Pancreas (tissue), 10 donors: ENCODE measurements around the gene BANP. TPM values are rescaled to one million over a fixed set of nuclear protein-coding genes. Genes with fewer than 3 reads are reported as not detected.

Experiments used
- ATAC-seq, 4 donors: fragments of 200-7000 bp; cut with Tn5 transposase; one replicate each; pipeline versions ENCODE4 v1.8.0 to v1.9.1; 2020; ENCODE audit warnings: mild to moderate bottlenecking in 4 of 4, moderate library complexity in 4 of 4
- DNase-seq, 6 donors: peaks; one replicate each; pipeline ENCODE4 v3.0.0-alpha.2; 2020
- FAIRE-seq: peaks from 2 replicates; lab custom pipeline; 2012; peaks lifted over from hg19 to GRCh38; lab: Jason Lieb, UNC
- H3K27ac ChIP-seq, 4 donors: fragments of 200-600 bp; sonication (generic); 1 replicate in 3 of 4; 2 replicates in 1 of 4; pipeline versions ENCODE4 v1.5.0 to v1.8.0; 2020
- H3K27me3 ChIP-seq, 4 donors: fragments of 200-600 bp; one replicate each; pipeline ENCODE4 v1.8.0; 2021
- H3K36me3 ChIP-seq, 3 donors: fragments of 200-600 bp; sonication (generic) in 1 of 3; one replicate each; pipeline versions ENCODE4 v1.5.0 to v1.8.0; 2020 to 2021
- H3K4me1 ChIP-seq, 3 donors: fragments of 200-600 bp; one replicate each; pipeline ENCODE4 v1.8.0; 2021
- H3K4me3 ChIP-seq, 4 donors: fragments of 200-600 bp; sonication (generic) in 2 of 4; one replicate each; pipeline versions ENCODE4 v1.5.0 to v1.8.0; 2020 to 2021
- H3K9me3 ChIP-seq, 4 donors: fragments of 200-600 bp; one replicate each; pipeline ENCODE4 v1.8.0; 2021
- CTCF ChIP-seq, 4 donors: fragments of 200-600 bp; sonication (generic) in 3 of 4; IDR thresholded peaks; one replicate each; pipeline versions ENCODE4 v1.5.0 to v1.8.0; 2021; ENCODE audit warnings: antibody characterized with exemption in 4 of 4
- WGBS, 2 donors: extraction: QIAGEN DNeasy Blood & Tissue Kit; methylation state at CpG; one replicate each; pipeline ENCODE4 v1.1.7; 2013; 5-methylcytosine and 5-hydroxymethylcytosine counted together
- intact Hi-C, 3 donors: fragments of 100-400 bp; cut with DNase I; formaldehyde crosslinking; loops; one replicate each; pipeline versions ENCODE4 v1.11.1 to v1.14.2; 2022
- polyA plus RNA-seq, 2 donors: library from polyadenylated mRNA; stranded (reverse); fragments of 200-250 nt; gene quantifications; one replicate each; pipeline ENCODE4 v1.2.3, GENCODE V29; 2013
- total RNA-seq, 6 donors: library from RNA; stranded (reverse); fragmentation: NEBNext Ultra II Directional in 4 of 6; extraction: Animal tissue kit (Norgen Biotek cat#: 25700) in 4 of 6; gene quantifications; one replicate each; pipeline versions ENCODE4 v1.2.1 to v1.2.4, GENCODE V29; 2021 to 2023
- donor health status: healthy with polysubstance abuse.
- donor health status: DM: no; HTN: no; CAD: no; lungs with moderate emphysema.
- donor health status: DM: no; HTN: no; CAD: no.
- donor health status: control.
- donor health status: control.
- donor health status: Bipolar disorder and iron deficiency.
- donor health status: DM: yes; HTN: yes; CAD: no.
- donor health status: DM: no; HTN: no; CAD: no.
- donor health status: DM: no; HTN: no; CAD: no.
- donor health status: DM: yes; HTN: yes; CAD: no.

Gene BANP
- total and polyA plus RNA-seq, 8 donors = 6.1 to 17.8 (median 13.4) TPM

DNA sequence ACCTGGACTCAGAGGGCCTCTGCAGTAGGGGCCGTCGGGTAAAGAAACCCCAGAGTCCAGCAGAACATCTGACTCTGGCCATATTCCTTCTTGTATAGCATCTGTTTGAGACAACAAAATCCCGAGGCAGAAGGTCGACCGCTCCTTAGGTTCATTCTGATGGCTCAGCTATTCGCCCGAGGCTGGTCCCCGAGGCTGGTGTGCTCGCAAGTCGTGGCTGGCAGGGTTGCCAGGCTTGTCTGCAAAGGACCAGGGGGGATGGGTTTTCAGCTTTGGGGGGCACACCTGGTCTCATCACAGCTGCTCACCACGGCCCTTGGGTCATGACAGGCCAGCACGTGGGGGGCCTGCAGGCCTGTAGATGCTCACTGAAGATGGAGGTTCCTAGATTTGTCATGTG is 119.1 kb downstream of the BANP start:
- ATAC-seq = no peak
- Histone ChIP-seq H3K27me3 (no peaks in the 10 kb centered on the region), H3K4me1 (no peaks in the 10 kb centered on the region), H3K36me3 (peaks cover 0 to 13% (median 0%) of the 10 kb centered on the region in 3 donors), H3K27ac (no peak overlapping the region), H3K9me3 (no peaks in the 10 kb centered on the region), H3K4me3 (no peak overlapping the region)
- FAIRE-seq = no peak
- DNase-seq = peak in 1 of 6 donors; percentile 21
- TF ChIP-seq CTCF (IDR thresholded peaks at IDR 0.05) = no peak
- WGBS, 2 donors = 89 to 91% methylated on average over 12 of the region's 12 CpGs
- intact Hi-C loops = no loop called here

- FAIRE-seq = no peak
- Histone ChIP-seq H3K4me3 (no peak overlapping the region), H3K4me1 (no peaks in the 10 kb centered on the region), H3K9me3 (no peaks in the 10 kb centered on the region), H3K36me3 (peaks cover 0 to 13% (median 0%) of the 10 kb centered on the region in 3 donors), H3K27ac (no peak overlapping the region), H3K27me3 (no peaks in the 10 kb centered on the region)
- intact Hi-C loops = no loop called here
- peak in 1 of 6 donors; percentile 43 for DNase-seq
- TF ChIP-seq CTCF (IDR thresholded peaks at IDR 0.05) = no peak
- ATAC-seq = no peak
- 94 to 95% methylated on average over 22 to 23 of the region's 23 CpGs for WGBS, 2 donors
These were observed 119.9 kb downstream of the BANP start for GRCh38 chr16:88070989-88071625.

- Histone ChIP-seq H3K36me3 (peaks cover 0 to 14% (median 0%) of the 10 kb centered on the region in 3 donors), H3K27me3 (no peaks in the 10 kb centered on the region), H3K4me1 (no peaks in the 10 kb centered on the region), H3K4me3 (no peak overlapping the region), H3K27ac (no peak overlapping the region), H3K9me3 (no peaks in the 10 kb centered on the region)
- TF ChIP-seq CTCF (IDR thresholded peaks at IDR 0.05) = no peak
- ATAC-seq (no peak), FAIRE-seq (no peak), DNase-seq (peak in 2 of 6 donors; percentile 41 to 45)
- intact Hi-C loops = no loop called here
- 95 to 96% methylated on average over 33 of the region's 33 CpGs for WGBS, 2 donors
These were observed 120.7 kb downstream of the BANP start for GRCh38 chr16:88071908-88072307.

DNA sequence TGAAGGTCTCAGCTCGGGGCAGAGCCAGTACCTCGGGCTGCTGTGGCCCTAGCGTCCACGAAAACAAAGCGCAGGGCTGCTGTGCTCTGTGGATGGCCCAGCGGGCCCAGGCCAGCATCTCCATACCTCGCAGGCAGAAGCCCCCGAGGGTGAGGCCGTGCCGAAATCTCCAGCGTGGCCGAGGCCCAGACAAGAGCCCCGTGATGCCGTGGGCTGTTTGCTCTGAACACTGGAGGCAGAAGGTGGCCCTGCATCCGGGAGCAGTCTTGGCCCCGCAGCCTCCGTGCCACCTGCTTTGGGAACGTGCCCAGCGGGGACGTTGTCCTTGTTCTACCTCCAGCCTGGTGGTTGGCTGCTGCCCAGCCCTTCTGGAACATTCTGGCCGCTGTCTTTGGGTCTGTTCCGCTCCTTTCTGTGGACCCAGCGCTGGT is 121.4 kb downstream of the BANP start:
- Histone ChIP-seq H3K4me3 (no peak overlapping the region), H3K9me3 (no peaks in the 10 kb centered on the region), H3K27ac (no peak overlapping the region), H3K36me3 (peaks cover 0 to 21% (median 0%) of the 10 kb centered on the region in 3 donors), H3K27me3 (no peaks in the 10 kb centered on the region), H3K4me1 (no peaks in the 10 kb centered on the region)
- intact Hi-C loops = no loop called here
- no peak for ATAC-seq
- 87% methylated on average over 23 of the region's 23 CpGs for WGBS, 2 donors
- FAIRE-seq = no peak
- TF ChIP-seq CTCF (IDR thresholded peaks at IDR 0.05) = no peak
- peak in 2 of 6 donors; percentile 46 to 58 for DNase-seq

DNA sequence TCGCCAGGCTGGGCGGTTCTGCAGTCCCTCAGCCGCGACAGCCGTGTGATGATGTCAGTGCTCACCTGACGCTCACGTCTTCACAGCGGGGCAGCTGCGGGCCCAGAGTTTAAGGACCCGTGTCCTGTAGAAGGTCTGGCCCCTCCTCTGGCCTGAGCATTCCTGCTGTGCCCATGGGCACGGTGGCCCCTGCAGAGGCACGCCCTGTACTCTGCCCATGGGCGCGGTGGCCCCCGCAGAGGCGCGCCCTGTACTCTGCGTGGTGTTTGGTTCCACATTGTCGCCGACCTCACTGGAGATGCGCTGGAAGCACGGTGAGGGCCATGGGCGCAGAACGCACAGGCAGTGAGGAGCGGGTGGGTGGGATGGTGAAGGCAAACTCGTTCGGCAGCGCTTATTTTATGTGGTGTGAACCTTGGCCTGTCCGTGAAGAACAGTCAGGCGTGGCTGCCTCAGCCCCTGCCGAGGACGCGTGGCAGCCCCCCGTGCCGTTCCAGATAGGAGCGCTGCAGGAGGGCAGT is 122.0 kb downstream of the BANP start:
- peaks cover 0 to 22% (median 0%) of the 10 kb centered on the region in 3 donors for H3K36me3 ChIP-seq
- no peak overlapping the region for H3K4me3 ChIP-seq
- 91 to 92% methylated on average over 36 of the region's 36 CpGs for whole genome bisulfite sequencing, 2 donors
- H3K27me3 ChIP-seq = no peaks in the 10 kb centered on the region
- FAIRE-seq (no peak), DNase-seq (peak in 2 of 6 donors; percentile 50 to 59), ATAC-seq (no peak)
- intact Hi-C loops = no loop called here
- TF ChIP-seq CTCF (IDR thresholded peaks at IDR 0.05) = no peak
- H3K4me1 ChIP-seq = no peaks in the 10 kb centered on the region
- no peak overlapping the region for H3K27ac ChIP-seq
- no peaks in the 10 kb centered on the region for H3K9me3 ChIP-seq
